HG02884 (cell line): Measurements from ENCODE around the gene ZFHX3.
A peak's percentile ranks its signal among the peaks of the same experiment; 100 is the strongest.

Source experiments
- ATAC-seq: cut with Tn5 transposase; IDR thresholded peaks from one replicate; pipeline ENCODE4 v1.9.1; 2021; ENCODE audit warnings: mild to moderate bottlenecking, moderate library complexity; ENCODE audit not compliant: unreplicated experiment

ZFHX3 gene

DNA sequence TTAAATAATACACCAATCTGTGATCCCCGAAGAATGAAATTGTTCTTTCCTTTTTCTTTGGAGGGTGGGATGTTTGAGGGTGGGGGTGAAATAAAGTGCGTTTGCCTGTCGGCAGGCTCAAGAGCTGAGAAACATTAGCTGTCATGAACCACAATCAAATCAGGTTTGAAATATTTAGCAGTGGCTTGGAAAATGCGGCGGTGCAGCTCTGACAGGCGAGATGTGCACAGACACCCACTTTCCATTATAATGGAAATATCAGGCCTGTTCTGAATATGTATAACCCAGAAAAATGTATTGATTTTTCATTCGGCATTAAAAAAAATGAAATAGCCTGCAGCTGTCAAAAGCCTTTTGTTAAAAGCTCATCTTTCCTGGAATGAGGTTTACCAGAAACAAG is 212.8 kb downstream of the ZFHX3 start:
- ATAC-seq: no peak

- ATAC-seq: no peak
Measured at GRCh38 chr16:72834499-72834898, 213.4 kb downstream of the ZFHX3 start.

GRCh38 chr16:72833969-72834368 is 214.0 kb downstream of the ZFHX3 start:
- no peak for ATAC-seq

DNA sequence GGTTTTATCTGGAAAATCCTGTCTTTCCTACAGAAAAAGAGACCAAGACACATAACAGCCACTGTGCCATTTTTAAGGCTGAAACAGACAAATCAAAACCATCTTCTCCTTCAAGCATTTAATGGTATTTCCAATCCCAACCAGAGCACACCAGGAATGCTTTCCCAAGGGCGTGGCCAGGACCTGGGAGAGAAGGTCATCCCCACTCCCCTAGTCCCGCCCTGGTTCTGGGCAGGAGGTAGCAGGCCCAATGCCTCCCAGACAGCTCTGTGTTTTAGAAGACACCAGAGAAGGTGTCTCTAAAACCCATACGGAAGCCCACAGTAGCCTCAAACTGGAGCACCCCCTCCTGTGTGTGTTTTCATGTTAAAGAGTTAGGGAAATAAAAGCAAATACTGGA is 214.4 kb downstream of the ZFHX3 start:
- ATAC-seq: no peak

DNA sequence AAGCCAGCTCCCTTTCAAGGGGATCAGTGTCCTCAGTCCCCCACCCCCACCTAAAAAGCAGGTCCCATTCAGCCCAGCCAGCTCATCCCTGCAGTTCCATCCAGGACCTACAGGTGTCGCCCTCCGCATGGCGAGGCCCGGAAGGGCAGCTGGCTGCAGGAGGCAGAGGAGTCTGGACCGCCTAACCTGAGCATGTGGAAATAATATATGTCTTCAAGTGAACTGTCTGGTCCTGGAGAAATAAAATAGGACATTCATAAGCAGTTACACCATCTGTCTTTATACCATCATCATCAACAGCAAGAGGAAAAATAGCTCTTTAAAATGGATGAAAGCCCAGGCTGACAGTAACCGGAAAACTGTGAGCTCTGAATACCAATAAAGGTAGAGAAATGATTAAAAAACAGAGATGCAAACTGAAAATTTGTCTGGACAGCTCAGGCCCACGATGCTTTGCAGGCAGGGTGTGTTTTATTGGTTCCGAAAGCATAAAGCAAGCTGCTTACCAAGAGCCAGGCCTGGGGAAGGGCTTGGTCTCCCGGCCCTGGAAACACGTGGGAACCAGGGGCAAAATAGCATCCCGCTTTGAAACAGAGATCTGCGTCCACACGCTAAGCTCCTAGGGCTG is 215.2 kb downstream of the ZFHX3 start:
- ATAC-seq: peak; percentile 60

- no peak for ATAC-seq
Measured at GRCh38 chr16:72829846-72830775, 217.8 kb downstream of the ZFHX3 start.

DNA sequence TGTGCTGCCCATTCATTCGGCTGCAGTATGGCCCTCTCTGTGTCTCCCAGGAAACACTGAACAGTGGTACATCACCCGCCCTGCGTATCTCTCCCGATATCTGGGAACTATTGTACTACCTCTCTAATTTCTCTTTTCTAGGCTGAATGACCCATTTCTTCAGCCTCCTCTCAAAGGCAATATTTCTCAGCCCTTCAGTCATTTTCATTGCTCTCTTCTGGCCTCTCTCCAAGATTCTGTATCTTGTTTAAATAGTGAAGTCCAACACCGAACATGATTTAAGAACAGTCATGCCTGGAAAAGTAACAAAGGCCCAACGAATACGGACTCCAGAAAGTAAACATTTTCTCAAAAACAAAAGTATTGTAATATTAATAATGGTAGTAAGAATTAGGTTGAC is 220.1 kb downstream of the ZFHX3 start:
- ATAC-seq: no peak

GRCh38 chr16:72825912-72826621 is 221.9 kb downstream of the ZFHX3 start:
- no peak for ATAC-seq

GRCh38 chr16:72824761-72825160 is 223.2 kb downstream of the ZFHX3 start:
- ATAC-seq: no peak

GRCh38 chr16:72824027-72824426 is 223.9 kb downstream of the ZFHX3 start:
- ATAC-seq: no peak

GRCh38 chr16:72821185-72821950 is 226.6 kb downstream of the ZFHX3 start:
- ATAC-seq: no peak

GRCh38 chr16:72819345-72819744 is 228.6 kb downstream of the ZFHX3 start:
- ATAC-seq: no peak

- ATAC-seq: no peak
Measured at GRCh38 chr16:72818236-72818845, 229.6 kb downstream of the ZFHX3 start.

DNA sequence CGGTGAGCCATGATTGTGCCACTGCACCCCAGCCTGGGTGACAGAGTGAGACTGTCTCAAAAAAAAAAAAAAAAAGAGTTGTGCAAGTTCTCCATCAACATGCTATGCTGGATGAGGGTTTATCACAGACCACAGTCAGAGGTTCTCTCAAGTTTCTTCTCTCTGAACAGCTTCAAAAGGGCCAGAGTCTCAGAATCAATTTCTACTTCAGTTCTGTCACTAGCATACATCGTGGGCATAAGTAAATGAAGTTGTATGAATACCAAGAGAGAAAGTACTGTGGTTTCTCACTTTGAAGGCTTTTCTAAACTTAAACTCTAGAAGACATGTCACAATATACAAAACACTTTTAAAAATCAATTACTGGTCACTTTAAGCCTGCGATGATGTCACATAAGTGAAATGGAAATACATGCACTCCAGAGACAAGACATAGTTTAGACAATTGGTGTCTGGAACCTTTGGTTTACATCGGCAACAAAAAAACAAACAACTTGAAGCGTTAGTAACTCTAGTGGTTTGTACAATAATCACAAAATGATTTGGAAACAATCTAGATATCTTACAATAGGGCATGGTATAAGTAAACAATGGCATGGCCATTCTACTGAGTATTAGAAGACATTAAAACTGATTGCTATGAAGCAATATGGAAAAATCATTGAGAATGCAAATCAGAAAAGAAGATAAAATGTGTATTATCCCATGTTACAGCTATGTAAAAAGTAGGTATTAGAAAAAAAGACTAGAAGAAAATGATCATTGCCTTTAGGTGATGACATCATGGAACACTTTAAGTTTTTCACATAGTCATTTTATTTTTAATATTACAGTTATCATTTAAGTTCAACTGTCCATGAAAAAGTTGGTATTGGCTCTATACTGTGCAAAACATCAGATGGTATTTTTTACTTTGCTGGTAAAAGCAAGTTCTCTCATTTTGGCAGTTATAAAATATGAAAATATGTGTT is 232.3 kb downstream of the ZFHX3 start:
- peak; percentile 78 for ATAC-seq

DNA sequence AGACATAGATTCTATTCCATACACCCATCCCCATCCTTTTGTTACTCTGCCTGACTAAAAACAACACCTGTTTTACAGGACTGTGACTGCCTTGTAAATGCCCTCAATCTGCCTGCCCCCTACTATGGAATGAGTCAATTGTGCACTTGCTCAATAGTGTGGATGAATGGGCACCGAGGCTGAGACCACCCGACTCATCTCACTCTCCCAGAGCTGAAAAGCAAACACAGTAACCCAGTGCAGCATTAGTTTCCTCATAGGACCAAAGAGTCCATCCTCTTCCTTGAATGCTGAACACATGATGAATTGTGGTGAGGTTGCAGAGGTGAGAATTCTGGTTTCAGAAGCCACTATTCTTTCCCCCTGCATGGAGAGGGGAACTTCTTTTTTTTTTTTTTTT is 233.7 kb downstream of the ZFHX3 start:
- ATAC-seq: no peak

- ATAC-seq: no peak
Measured at GRCh38 chr16:72812672-72813071, 235.3 kb downstream of the ZFHX3 start.

- ATAC-seq: no peak
Measured at GRCh38 chr16:72811876-72812275, 236.1 kb downstream of the ZFHX3 start.

- ATAC-seq: no peak
Measured at GRCh38 chr16:72811188-72811720, 236.7 kb downstream of the ZFHX3 start.

DNA sequence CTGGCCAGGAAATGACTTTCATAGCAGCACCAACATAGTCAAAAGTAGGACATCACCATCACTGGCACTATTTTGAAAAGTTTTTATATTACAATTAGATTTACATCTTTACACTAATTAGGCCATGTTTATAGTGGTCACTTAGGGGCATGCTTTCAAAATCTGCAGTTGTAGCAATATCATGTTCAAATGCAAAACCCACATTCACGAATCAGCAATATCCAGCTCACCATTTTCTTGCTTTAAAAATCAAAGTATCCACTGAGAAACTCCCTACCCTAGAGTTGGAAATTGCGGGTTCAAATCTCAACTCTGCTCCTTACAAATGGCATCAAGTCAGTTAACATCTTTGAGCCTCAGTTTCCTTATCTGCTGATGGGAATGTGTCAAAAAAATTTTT is 237.4 kb downstream of the ZFHX3 start:
- ATAC-seq: no peak
